ENCODE measurements around the gene NACA.
"Not testable (repeated sequence)": the region's sequence is repeated elsewhere in the genome, so short reads cannot be mapped to it uniquely, and the experiment has no call there.

The NACA gene

GRCh38 chr12:56763753-56764657 lies 38.9 kb upstream of the NACA start:
- CTCF ChIA-PET, result interaction anchor here (1.2 to 14.8 kb wide), 5 partner anchors 9 to 237 kb away, joined by 4 to 148 read pairs (median 8); partner anchors contain the start of gene ZBTB39
- no peak for TF ChIP-seq CTCF (IDR thresholded peaks at IDR 0.05; ENCODE audit: control extremely low read depth, extremely low read depth, low read depth, missing control alignments)
- POLR2A ChIA-PET, result no interaction called here
- no peak for DNase-seq (ENCODE audit: extremely low spot score)

- ChIA-PET POLR2A (no interaction called here), CTCF (interaction anchor here (1.1 to 14.8 kb wide), 7 partner anchors 226 to 350 kb away, joined by 3 to 148 read pairs (median 3); partner anchors contain the start of gene ZBTB39)
- TF ChIP-seq CTCF (IDR thresholded peaks at IDR 0.05; ENCODE audit: control extremely low read depth, extremely low read depth, low read depth, missing control alignments), result no peak
- DNase-seq (ENCODE audit: extremely low spot score), result no peak
Observed at GRCh38 chr12:56761812-56762211, 36.7 kb upstream of the NACA start.

- CTCF ChIA-PET, result interaction anchor here (1.1 to 14.8 kb wide), 5 partner anchors 9 to 352 kb away, joined by 3 to 148 read pairs (median 5); partner anchors contain the start of gene ZBTB39
Observed at GRCh38 chr12:56760460-56760859, 35.4 kb upstream of the NACA start.

DNA sequence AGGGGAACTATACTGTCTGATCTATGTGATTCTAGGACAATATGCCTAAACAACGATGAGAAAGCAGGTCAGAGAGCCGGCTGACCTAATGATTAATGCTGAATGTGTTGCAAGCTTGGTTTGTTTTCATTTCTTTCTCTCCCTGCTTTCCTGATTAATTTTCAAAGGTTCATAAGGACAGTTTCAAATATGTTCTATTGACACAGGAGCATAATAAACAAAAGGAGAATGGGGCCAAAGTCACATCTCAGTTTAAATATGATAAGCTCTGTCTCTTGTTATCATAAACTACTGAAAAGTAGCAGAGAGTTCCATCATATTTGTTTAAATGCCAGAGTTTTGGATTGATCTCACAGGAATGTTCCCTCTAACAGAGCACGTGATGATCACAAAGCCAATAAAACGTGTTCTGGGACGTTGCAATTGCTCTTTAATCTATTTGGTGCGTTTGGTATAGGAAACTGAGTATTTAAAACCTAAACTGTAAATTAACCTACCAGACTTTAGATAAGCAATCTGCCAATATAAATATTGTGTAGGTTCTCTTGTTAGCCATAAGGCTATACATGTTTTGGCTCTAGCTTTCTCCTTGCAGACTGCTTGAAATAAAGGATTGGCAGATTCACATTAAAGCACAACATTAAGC lies 34.3 kb upstream of the NACA start:
- POLR2A ChIA-PET, result no interaction called here
- DNase-seq (ENCODE audit: extremely low spot score), result no peak
- CTCF ChIA-PET, result interaction anchor here (0.6 to 14.8 kb wide), 12 partner anchors 10 to 353 kb away, joined by 3 to 148 read pairs (median 4); partner anchors contain the start of gene ZBTB39

More at GRCh38 chr12:56760460-56760859, 35.4 kb upstream of the NACA start:
- POLR2A ChIA-PET, result no interaction called here
- DNase-seq (ENCODE audit: extremely low spot score), result no peak
- TF ChIP-seq CTCF (IDR thresholded peaks at IDR 0.05; ENCODE audit: control extremely low read depth, extremely low read depth, low read depth, missing control alignments), result no peak

DNA sequence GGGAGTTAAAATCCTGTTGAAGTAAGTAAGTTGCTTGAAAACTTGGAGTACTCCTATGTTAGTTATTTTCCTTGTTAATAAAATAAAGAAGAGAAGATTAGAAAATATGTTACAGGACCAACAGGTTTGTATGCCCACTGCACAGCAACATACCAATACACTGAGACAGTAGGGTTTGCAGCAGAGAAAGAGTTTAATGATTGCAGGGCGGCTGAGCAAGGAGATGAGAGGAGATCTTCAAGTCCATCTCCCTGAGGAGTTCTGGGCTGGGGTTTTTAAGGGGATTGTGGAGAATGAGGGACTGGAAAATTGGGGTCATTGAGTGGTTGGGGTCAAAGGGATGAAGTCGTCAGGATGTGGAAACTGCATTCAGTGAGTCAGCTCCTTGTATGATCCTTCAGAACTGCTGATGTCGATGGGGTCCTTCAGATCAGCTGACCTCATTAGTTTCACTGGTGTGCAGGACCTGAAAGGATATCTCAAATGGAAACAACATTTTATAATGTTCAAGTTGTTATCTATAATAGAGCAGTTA lies 33.7 kb upstream of the NACA start:
- TF ChIP-seq CTCF (IDR thresholded peaks at IDR 0.05; ENCODE audit: control extremely low read depth, extremely low read depth, low read depth, missing control alignments), result no peak
- ChIA-PET CTCF (interaction anchor here (0.6 to 14.8 kb wide), 13 partner anchors 8 to 354 kb away, joined by 3 to 148 read pairs (median 4); partner anchors contain the start of gene ZBTB39), POLR2A (no interaction called here)
- DNase-seq (ENCODE audit: extremely low spot score), result no peak

More for the DNA sequence above, 34.3 kb upstream of the NACA start:
- no peak for TF ChIP-seq CTCF (IDR thresholded peaks at IDR 0.05; ENCODE audit: control extremely low read depth, extremely low read depth, low read depth, missing control alignments)

DNA sequence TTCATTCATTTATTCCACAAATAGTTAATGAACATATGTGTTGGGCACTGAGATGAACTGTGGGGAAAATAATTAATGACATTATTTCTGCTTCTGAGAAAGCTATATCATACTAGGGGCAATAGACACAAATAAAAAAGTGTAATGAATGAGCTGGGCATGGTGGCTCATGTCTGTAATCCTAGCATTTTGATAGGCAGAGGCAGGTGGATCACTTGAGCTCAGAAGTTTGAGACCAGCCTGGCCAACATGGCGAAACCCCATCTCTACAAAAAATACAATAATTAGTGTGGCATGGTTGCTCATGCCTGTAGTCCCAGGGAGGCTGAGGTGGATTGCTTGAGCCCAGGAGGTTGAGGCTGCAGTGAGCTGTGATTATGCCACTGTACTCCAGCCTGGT lies 32.9 kb upstream of the NACA start:
- DNase-seq (ENCODE audit: extremely low spot score); POLR2A ChIA-PET: not testable (repeated sequence)
- CTCF ChIA-PET, result interaction anchor here (0.7 to 14.8 kb wide), 14 partner anchors 9 to 424 kb away, joined by 3 to 148 read pairs (median 4); partner anchors contain the start of genes STAT6 and ZBTB39
